GM08714 (cell line): ENCODE results near the gene UGT1A3.

Source experiments
- H3K4me3 ChIP-seq: fragments of 200-500 bp; sonication (Bioruptor generic); 2 replicates; pipeline ENCODE4 v1.5.1; 2014; ENCODE audit warnings: mild to moderate bottlenecking, low read length, inconsistent platforms
- ZNF274 ChIP-seq: IDR thresholded peaks from 2 replicates; pipeline ENCODE4 v1.6.1; 2012; ENCODE audit warnings: mild to moderate bottlenecking, low read depth, low read length

The UGT1A3 gene

DNA sequence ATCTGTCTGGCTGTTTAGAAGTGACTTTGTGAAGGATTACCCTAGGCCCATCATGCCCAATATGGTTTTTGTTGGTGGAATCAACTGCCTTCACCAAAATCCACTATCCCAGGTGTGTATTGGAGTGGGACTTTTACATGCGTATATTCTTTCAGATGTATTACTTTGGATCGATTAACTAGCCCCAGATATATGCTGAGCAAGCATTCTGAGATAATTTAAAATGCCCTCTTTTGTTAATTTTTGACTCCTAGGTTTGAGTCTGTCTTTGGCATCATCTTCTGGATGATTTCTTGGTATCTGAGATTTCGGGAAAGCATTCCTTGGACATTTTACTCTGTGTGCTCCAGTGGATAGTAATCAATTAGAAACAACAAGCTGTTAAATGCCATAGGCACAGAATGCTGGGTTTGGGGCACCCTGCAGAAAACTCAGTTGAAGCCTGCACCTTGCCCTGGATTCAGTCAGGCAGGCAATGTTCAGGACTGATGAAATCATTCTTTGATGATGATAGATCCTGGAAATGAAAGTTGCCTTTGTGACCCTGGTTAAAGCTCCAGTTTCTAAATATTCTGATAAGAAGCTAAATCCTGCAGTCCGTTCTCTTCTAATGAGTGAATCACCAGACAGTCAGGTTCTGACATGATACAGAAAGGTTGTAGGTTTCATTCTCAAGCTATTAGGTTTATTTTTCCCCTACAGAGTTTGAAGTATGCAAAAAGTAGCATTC, 32.4 kb downstream of the UGT1A3 start:
- H3K4me3 ChIP-seq = no peak overlapping the region

DNA sequence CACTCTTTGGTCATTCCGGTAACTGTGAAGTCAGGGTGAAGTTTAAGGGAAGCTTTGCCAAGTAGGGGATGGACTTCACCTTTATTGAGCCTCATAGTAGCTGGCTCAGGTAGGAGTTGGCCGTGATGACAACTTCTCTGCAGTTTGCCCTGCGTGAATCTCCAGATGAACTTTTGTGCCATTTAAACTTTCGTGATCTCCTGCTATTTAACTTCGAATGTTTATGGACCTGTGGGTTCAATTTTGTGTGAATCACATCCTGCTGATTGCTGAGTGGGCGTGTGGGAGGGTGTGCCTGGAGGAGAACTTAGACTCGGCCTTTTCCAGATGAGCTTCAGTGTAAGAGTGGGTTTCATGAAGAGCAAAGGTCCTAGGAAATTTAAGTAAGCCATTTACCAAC, 35.4 kb downstream of the UGT1A3 start:
- no peak overlapping the region for H3K4me3 ChIP-seq
- TF ChIP-seq ZNF274 = no peak

More for the DNA sequence above, 32.4 kb downstream of the UGT1A3 start:
- TF ChIP-seq ZNF274 = no peak

DNA sequence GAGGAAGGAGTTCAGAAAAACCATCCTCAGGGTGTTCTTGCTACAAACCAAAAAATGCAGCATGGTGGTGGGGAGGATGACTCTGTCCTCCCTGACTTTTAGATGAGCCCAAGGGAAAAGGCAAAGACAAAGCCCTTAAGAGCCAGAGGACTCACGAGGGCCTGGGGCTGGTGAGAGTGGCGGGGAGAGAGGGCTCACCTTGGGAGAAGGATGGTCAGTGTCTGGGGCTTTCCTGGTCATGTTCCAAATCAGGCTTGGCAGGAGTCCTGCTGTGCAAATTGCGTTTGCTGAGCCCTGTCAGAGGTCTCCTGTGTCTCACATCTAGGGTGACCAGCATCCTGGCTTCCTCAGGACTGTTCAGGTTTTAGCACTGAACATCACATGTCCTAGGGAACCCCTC, 35.9 kb downstream of the UGT1A3 start:
- no peak for TF ChIP-seq ZNF274
- H3K4me3 ChIP-seq = no peak overlapping the region

DNA sequence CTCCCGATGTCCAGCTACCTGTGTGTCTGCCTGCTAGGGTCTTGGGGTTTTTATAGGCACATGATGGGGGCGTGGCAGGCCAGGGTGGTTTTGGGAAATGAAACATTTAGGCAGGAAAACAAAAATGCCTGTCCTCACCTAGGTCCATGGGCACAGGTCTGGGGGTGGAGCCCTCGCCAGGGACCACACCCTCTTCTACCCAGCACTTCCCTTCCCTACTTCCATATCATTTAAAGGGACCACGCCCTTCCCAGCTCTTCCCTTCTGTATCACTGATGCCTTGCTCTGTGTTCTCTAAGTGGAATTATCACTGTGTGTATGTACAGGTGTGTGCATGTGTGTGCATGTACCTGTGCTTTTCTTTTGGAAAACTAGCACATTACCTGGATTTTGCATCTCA, 37.6 kb downstream of the UGT1A3 start:
- no peak overlapping the region for H3K4me3 ChIP-seq

DNA sequence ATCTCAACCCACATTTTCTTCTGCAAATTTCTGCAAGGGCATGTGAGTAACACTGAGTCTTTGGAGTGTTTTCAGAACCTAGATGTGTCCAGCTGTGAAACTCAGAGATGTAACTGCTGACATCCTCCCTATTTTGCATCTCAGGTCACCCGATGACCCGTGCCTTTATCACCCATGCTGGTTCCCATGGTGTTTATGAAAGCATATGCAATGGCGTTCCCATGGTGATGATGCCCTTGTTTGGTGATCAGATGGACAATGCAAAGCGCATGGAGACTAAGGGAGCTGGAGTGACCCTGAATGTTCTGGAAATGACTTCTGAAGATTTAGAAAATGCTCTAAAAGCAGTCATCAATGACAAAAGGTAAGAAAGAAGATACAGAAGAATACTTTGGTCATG, 39.2 kb downstream of the UGT1A3 start:
- TF ChIP-seq ZNF274 = no peak
- H3K4me3 ChIP-seq = no peak overlapping the region

More for the DNA sequence above, 37.6 kb downstream of the UGT1A3 start:
- TF ChIP-seq ZNF274 = no peak

DNA sequence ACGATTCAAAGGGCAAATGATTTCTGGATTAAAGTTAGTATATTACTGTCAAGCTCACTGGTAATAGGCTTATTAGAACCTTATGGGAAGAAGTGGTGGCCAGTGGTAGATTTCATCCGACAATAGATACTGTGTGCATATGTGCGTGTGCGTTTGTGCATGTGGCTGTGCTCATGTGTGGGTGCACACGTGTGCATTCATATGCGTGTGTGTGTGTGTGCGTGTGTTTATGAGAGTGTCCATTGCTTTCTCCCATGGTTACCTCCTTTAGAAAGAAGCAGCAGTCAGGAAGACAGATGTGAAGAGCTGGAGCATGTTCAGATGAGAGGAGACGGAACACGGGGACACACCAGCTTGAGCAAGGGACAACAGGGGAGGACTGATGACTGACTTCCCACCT, 40.4 kb downstream of the UGT1A3 start:
- TF ChIP-seq ZNF274 = no peak
- H3K4me3 ChIP-seq = no peak overlapping the region

DNA sequence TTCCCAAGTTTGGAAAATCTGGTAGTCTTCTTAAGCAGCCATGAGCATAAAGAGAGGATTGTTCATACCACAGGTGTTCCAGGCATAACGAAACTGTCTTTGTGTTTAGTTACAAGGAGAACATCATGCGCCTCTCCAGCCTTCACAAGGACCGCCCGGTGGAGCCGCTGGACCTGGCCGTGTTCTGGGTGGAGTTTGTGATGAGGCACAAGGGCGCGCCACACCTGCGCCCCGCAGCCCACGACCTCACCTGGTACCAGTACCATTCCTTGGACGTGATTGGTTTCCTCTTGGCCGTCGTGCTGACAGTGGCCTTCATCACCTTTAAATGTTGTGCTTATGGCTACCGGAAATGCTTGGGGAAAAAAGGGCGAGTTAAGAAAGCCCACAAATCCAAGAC, 43.3 kb downstream of the UGT1A3 start:
- TF ChIP-seq ZNF274 = no peak
- H3K4me3 ChIP-seq = no peak overlapping the region

DNA sequence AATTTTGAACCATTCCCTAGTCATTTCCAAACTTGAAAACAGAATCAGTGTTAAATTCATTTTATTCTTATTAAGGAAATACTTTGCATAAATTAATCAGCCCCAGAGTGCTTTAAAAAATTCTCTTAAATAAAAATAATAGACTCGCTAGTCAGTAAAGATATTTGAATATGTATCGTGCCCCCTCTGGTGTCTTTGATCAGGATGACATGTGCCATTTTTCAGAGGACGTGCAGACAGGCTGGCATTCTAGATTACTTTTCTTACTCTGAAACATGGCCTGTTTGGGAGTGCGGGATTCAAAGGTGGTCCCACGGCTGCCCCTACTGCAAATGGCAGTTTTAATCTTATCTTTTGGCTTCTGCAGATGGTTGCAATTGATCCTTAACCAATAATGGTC, 43.7 kb downstream of the UGT1A3 start:
- no peak overlapping the region for H3K4me3 ChIP-seq
- no peak for TF ChIP-seq ZNF274

DNA sequence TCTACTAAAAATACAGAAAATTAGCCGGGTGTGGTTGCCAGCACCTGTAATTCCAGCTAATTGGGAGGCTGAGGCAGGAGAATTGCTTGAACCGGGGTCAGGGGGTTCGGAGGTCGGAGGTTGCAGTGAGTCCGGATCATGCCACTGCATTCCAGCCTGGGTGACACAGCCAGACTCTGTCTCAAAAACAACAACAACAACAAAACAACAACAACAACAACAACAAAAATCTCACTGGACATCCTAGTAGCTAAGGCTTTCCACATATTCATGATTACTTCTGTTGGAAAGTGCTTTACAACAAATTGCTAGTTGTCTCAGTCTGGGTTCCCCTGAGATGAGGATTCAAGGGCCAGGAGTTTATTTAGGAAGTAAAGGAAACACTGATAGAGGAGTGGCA, 45.0 kb downstream of the UGT1A3 start:
- no peak overlapping the region for H3K4me3 ChIP-seq
- no peak for TF ChIP-seq ZNF274

DNA sequence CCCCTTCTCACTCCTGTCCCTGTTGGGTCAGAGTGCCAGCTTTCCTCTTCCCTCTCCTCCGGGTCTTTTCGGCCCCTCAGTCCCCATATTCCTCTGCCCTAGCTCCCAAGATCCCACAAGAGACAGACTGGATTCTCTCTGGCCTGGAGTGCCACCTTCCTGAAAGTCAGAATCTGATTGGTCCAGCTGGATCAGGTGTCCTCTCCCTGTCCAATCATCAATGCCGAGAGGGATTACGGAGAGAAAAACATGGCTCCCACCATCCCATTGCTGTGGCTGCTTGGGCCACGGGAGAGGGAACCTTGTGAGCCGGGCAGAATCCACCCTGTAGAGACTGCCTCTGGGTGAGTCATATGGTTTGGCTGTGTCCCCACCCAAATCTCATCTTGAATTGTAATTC, 46.6 kb downstream of the UGT1A3 start:
- TF ChIP-seq ZNF274 = no peak

DNA sequence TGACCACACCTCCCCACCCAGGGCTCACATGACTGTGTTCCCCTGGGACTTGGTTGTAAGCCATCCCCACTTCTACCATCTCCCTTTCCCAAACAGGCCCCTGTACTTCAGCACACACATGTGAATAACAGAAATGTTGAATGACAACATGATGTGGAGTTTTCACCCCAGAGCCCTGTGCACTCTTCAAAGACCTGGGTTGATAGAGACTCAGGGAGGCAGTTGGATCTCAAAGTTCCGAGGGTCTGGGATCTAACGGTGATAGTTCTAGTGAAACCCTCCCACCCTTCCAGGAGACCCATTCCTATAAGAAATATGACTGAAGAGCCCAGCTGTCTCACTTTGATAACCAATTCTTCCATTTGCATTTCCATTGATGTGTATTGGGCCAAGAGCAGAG, 49.2 kb downstream of the UGT1A3 start, which contains the start of gene MROH2A:
Gene MROH2A (plus strand): TSS at position 301 of the 400 bp plus-strand sequence. CDS start 1,029 bp downstream, outside the sequence.
- no peak for TF ChIP-seq ZNF274
- no peak within 1 kb of the TSS for H3K4me3 ChIP-seq

More for the DNA sequence above, 46.6 kb downstream of the UGT1A3 start:
- H3K4me3 ChIP-seq = no peak overlapping the region

DNA sequence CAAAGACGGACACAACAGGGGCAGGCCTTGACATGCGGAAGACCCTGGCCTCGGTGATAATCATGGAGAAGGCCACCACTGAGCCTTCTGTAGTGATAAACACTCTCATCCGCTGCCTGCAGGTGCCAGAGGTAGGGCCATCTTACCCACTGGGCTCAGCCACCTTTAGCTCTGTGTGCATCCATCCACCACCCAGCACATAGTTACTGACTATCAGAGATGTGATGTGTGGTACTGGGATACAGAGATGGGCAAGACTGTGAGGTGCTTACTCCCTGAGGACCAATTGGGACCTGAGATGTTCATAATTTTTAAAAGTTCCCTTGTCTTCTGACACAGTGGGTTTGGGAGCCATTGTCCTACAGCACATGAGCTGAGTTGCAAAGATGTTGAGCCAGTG, 50.9 kb downstream of the UGT1A3 start:
- no peak overlapping the region for H3K4me3 ChIP-seq
- no peak for TF ChIP-seq ZNF274

DNA sequence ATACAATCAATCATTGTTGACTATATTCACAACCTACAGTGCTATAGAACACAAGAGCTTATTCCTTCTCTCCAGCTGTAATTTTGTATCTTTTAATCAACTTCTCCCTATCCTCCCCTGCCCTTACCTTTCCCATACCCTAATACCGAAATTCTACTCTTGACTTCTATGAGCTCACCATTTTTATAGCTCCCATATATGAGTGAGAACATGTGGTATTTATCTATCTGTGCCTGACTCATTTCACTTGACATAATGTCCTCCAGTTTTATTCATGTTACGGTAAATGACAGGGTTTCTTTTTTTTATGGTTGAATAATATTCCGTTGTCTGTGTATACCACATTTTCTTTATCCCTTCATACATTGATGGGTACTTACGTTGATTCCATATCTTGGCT, 51.9 kb downstream of the UGT1A3 start:
- H3K4me3 ChIP-seq = no peak overlapping the region

DNA sequence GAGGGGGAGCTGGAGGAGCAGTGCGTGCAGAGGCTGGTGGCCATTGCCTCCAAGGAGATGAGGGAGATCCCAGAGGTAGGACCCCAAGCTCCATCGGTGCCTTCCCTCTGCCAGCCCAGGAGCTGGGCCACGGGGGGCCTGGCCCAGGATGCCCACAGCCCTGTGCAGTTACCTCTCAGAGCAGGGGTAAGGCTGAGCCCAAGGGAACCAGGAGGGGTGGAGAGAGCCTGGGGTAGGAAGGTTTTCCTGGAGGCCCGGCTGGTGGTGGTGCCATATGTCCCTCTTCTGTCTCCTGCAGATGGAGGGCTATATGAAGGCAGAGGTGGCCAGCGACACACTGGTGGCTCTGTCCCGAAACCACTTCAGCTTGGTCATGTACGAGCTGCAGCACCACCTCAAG, 60.7 kb downstream of the UGT1A3 start:
- no peak for TF ChIP-seq ZNF274
- H3K4me3 ChIP-seq = no peak overlapping the region

More for the DNA sequence above, 51.9 kb downstream of the UGT1A3 start:
- no peak for TF ChIP-seq ZNF274

DNA sequence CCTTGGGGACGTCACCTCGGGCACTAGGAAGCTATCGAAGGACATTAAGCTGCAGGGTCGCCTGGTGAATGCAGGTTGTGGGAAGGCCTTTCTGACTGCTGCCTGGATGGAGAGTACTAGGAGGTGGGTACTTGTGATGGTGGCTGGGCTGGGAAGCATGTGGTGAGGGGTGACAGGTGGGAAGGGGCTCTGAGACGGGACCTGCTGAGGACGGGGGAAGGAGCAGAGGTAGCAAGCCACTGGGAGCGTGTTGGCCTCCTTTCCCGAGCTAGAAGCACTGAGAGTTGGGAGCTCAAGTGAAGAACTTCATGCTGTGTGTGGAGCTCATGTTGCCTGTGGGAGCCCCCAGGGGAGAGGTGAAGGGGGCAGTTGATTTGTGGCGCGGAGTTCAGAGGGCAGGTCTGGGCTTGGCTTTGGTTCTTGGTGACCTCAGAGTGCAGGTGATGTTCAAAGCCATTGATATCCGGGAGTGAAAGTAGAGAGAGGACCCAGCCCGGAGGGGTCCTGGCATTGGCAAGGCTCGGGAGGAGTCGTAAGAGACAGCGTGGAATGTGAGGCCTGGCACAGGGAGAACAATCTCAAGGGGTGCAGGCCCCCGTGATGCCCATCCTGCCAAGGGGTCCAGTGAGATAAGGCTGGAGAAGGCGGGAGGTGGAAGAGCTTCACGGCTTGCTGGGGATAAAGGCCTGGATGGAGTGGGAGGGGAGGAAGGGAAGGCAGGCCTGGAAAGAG, 62.5 kb downstream of the UGT1A3 start:
- H3K4me3 ChIP-seq = no peak overlapping the region
- no peak for TF ChIP-seq ZNF274

DNA sequence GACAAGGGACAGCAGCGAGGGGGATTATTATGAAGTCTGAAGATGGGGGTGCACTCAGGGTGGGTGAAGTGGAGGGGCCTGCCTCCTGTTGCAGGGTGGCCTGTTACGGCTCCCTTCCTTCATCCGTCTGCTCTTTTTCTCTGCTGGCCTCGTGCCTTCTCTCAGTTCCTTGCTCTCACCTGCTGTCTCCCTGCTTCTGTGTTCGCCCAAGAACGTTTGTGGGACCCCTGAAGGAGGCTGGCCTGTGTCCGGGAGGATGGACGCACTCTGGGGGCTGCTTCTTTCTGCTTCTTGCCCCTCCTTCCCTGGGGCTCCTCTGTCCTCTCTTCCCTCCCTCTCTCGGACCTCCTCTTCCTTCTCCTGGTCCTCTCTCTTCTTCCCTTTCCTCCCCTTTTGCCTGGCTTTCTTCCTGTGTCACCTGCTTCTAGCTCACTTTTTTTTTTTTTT, 63.1 kb downstream of the UGT1A3 start:
- no peak overlapping the region for H3K4me3 ChIP-seq
- TF ChIP-seq ZNF274 = no peak
